GM12878 (cell line): ENCODE data around the gene PPDPF. TPM values are rescaled to one million over a fixed set of nuclear protein-coding genes. Genes with fewer than 3 reads are reported as not detected.

Experiments
- ATAC-seq: fragments of 200-7000 bp; cut with Tn5 transposase; 3 replicates; pipeline ENCODE4 v1.9.1; 2020; ENCODE audit warnings: mild to moderate bottlenecking, moderate library complexity
- BruUV-seq: library from RNA; stranded (reverse); fragments of 400-500 nt; replicated peaks from 2 replicates; lab custom pipeline; 2021; lab: Mats Ljungman, UMichigan
- CTCF ChIA-PET: fragments of 300-600 bp; sonication (Branson Sonifier 250); formaldehyde crosslinking; extraction: SDS; loops from one replicate; lab custom pipeline; 2021; ENCODE audit warnings: inconsistent platforms; lab: Yijun Ruan, JAX
- POLR2A ChIA-PET: fragments of 350-600 bp; formaldehyde crosslinking; extraction: SDS; loops from one replicate; lab custom pipeline; 2021; ENCODE audit warnings: inconsistent platforms; lab: Charles Lee
- RAD21 ChIA-PET: fragments of 300-600 bp; sonication (Branson Sonifier 250); formaldehyde crosslinking; loops from one replicate; lab custom pipeline; 2023; ENCODE audit warnings: antibody characterized with exemption; ENCODE audit not compliant: unreplicated experiment; lab: Charles Lee
- SMC1A ChIA-PET: fragments of 300-600 bp; sonication (Branson Sonifier 250); formaldehyde crosslinking; loops from one replicate; lab custom pipeline; 2023; ENCODE audit not compliant: unreplicated experiment, uncharacterized antibody; lab: Charles Lee
- DNase-seq: peaks from one replicate; pipeline ENCODE4 v3.0.0-alpha.2; 2011; ENCODE audit warnings: low read depth, low spot score
- FAIRE-seq: peaks from 3 replicates; lab custom pipeline; 2011; peaks lifted over from hg19 to GRCh38; lab: Jason Lieb, UNC
- H2AFZ ChIP-seq: 2 replicates; pipeline ENCODE4 v1.6.0; 2011; ENCODE audit warnings: low read depth, low read length, control low read depth; ENCODE audit not compliant: control insufficient read depth
- H3K27ac ChIP-seq: 2 replicates; pipeline ENCODE4 v1.5.1; 2011; ENCODE audit warnings: control low read depth; ENCODE audit not compliant: control insufficient read depth, insufficient read depth
- H3K27me3 ChIP-seq, 2 experiments: replicated peaks in 1 of 2; 2 replicates each; pipeline versions ENCODE4 v1.6.0 to v1.6.1; 2011; ENCODE audit warnings: low read length in 1 of 2; ENCODE audit not compliant: control insufficient read depth in 2 of 2, insufficient read depth in 2 of 2
- H3K36me3 ChIP-seq, 2 experiments: 2 replicates each; pipeline ENCODE4 v1.5.1; 2011; ENCODE audit warnings: low read length in 1 of 2; ENCODE audit not compliant: control insufficient read depth in 2 of 2, insufficient read depth in 2 of 2
- H3K4me1 ChIP-seq: 2 replicates; pipeline ENCODE4 v1.6.1; 2011; ENCODE audit warnings: mild to moderate bottlenecking, low read length, moderate library complexity, mixed read lengths; ENCODE audit not compliant: control insufficient read depth, insufficient read depth
- H3K4me2 ChIP-seq: 2 replicates; pipeline ENCODE4 v1.6.0; 2011; ENCODE audit warnings: control low read depth; ENCODE audit not compliant: control insufficient read depth, insufficient read depth
- H3K4me3 ChIP-seq: fragments of 200-600 bp; sonication (generic); 2 replicates; pipeline ENCODE4 v1.5.1; 2016
- H3K79me2 ChIP-seq: 2 replicates; pipeline ENCODE4 v1.6.0; 2011; ENCODE audit warnings: low read length; ENCODE audit not compliant: control insufficient read depth, insufficient read depth
- H3K9ac ChIP-seq: 2 replicates; pipeline ENCODE4 v1.8.0; 2011; ENCODE audit warnings: low read length, control low read depth, mixed read lengths; ENCODE audit not compliant: control insufficient read depth, insufficient read depth
- H3K9me3 ChIP-seq: replicated peaks from 3 replicates; pipeline ENCODE4 v1.5.1; 2011; ENCODE audit warnings: mild to moderate bottlenecking, low read length; ENCODE audit not compliant: control insufficient read depth, insufficient read depth
- H4K20me1 ChIP-seq: 2 replicates; pipeline ENCODE4 v1.6.0; 2011; ENCODE audit not compliant: control insufficient read depth, insufficient read depth
- BCL11A ChIP-seq: IDR thresholded peaks from 2 replicates; pipeline ENCODE4 v1.6.1; 2011; ENCODE audit warnings: low read depth, low read length
- BRCA1 ChIP-seq: IDR thresholded peaks from 2 replicates; pipeline ENCODE4 v1.6.1; 2011; ENCODE audit warnings: low read depth, low read length, improper control_type of control experiment
- CBFB ChIP-seq: IDR thresholded peaks from 2 replicates; pipeline ENCODE4 v1.6.1; 2016; ENCODE audit warnings: antibody characterized with exemption, low read depth
- CHD1 ChIP-seq: IDR thresholded peaks from 2 replicates; pipeline ENCODE4 v1.6.1; 2012; ENCODE audit warnings: low read depth, low read length, improper control_type of control experiment
- DPF2 ChIP-seq: fragments of 450-650 bp; IDR thresholded peaks from 2 replicates; pipeline ENCODE4 v1.6.1; 2017; ENCODE audit warnings: mild to moderate bottlenecking
- POLR2A ChIP-seq: IDR thresholded peaks from 2 replicates; pipeline ENCODE4 v1.6.1; 2011; ENCODE audit warnings: low read depth, mild to moderate bottlenecking, low read length
- RCOR1 ChIP-seq: conservative IDR thresholded peaks from 2 replicates; pipeline ENCODE4 v1.6.1; 2012; ENCODE audit warnings: low read depth, low read length, improper control_type of control experiment
- RFX5 ChIP-seq: IDR thresholded peaks from 2 replicates; pipeline ENCODE4 v1.6.1; 2011; ENCODE audit warnings: low read depth, low read length, improper control_type of control experiment
- SMC3 ChIP-seq: IDR thresholded peaks from 2 replicates; pipeline ENCODE4 v1.6.1; 2011; ENCODE audit warnings: low read length, improper control_type of control experiment, borderline replicate concordance
- SUZ12 ChIP-seq: fragments of 200-600 bp; sonication (generic); IDR thresholded peaks from one replicate; pipeline ENCODE4 v1.6.1; 2018; ENCODE audit warnings: antibody characterized with exemption, mild to moderate bottlenecking; ENCODE audit not compliant: unreplicated experiment
- ZZZ3 ChIP-seq: IDR thresholded peaks from 2 replicates; pipeline ENCODE4 v1.6.1; 2011; ENCODE audit warnings: low read depth; ENCODE audit not compliant: control insufficient read depth, insufficient read length
- WGBS: methylation state at CpG from one replicate; pipeline ENCODE4 v1.1.6; 2016; ENCODE audit warnings: low lambda C conversion rate; ENCODE audit not compliant: insufficient replicate concordance, insufficient coverage; ENCODE audit errors: missing lambda C conversion rate; 5-methylcytosine and 5-hydroxymethylcytosine counted together
- in situ Hi-C: fragments of 300-500 bp; cut with MboI; formaldehyde crosslinking; loops from 9 replicates; pipeline ENCODE4 v1.14.3; 2018; ENCODE audit warnings: mixed read lengths
- intact Hi-C: fragments of 100-400 bp; cut with micrococcal nuclease; formaldehyde crosslinking; loops from one replicate; pipeline ENCODE4 v1.14.2; 2022; ENCODE audit not compliant: unreplicated experiment
- polyA plus RNA-seq, 11 experiments: library from polyadenylated mRNA; depleted of rRNA in 4 of 11; unstranded in 6 of 11; stranded (reverse) in 5 of 11; fragments of >200 nt; fragmentation: Nextera tagmentation in 4 of 11; fragmentation: Illumina TruSeq in 1 of 11; extraction: Ambion mirVana in 4 of 11; extraction: Trizol in 1 of 11; gene quantifications; 1 replicate in 1 of 11; 2 replicates in 10 of 11; pipeline versions ENCODE4 v1.2.1 to v1.2.3, GENCODE V29; 2011 to 2016; ENCODE audit warnings: inconsistent platforms in 2 of 11, missing spikeins in 2 of 11, low read depth in 1 of 11
- total RNA-seq, 4 experiments: library from RNA; depleted of rRNA in 3 of 4; stranded (reverse); fragments of >200 nt in 3 of 4; fragmentation: Illumina TruSeq in 1 of 4; extraction: Trizol in 1 of 4; gene quantifications; 2 replicates each; pipeline versions ENCODE4 v1.2.1 to v1.2.3, GENCODE V29; 2013 to 2021
- TF ChIP-seq, protein P1 (sequence below): IDR thresholded peaks from 2 replicates; pipeline ENCODE4 v1.6.1; 2011; ENCODE audit warnings: low read depth, low read length, improper control_type of control experiment, borderline replicate concordance
- TF ChIP-seq, protein P2 (sequence below): fragments of 150-350 bp; IDR thresholded peaks from 2 replicates; pipeline ENCODE4 v1.6.1; 2014; ENCODE audit warnings: mild to moderate bottlenecking, low read depth, low read length
- TF ChIP-seq, protein P3 (sequence below): IDR thresholded peaks from 2 replicates; pipeline ENCODE4 v1.6.1; 2011; ENCODE audit warnings: mild to moderate bottlenecking, low read depth, low read length, moderate library complexity; ENCODE audit not compliant: insufficient replicate concordance
- TF ChIP-seq, protein P4 (sequence below): fragments of 450-650 bp; IDR thresholded peaks from 2 replicates; pipeline ENCODE4 v1.6.1; 2014; ENCODE audit warnings: mild to moderate bottlenecking
- TF ChIP-seq, protein P5 (sequence below): fragments of 450-650 bp; IDR thresholded peaks from 2 replicates; pipeline ENCODE4 v1.6.1; 2016; ENCODE audit warnings: mild to moderate bottlenecking, moderate library complexity, borderline replicate concordance

Gene PPDPF
- total and polyA plus RNA-seq, 10 of the 15 experiments (the other 5 are each of a cell fraction or from before 2014, with no cell fraction given), result 0.32 to 154 (median 22.8) TPM

DNA sequence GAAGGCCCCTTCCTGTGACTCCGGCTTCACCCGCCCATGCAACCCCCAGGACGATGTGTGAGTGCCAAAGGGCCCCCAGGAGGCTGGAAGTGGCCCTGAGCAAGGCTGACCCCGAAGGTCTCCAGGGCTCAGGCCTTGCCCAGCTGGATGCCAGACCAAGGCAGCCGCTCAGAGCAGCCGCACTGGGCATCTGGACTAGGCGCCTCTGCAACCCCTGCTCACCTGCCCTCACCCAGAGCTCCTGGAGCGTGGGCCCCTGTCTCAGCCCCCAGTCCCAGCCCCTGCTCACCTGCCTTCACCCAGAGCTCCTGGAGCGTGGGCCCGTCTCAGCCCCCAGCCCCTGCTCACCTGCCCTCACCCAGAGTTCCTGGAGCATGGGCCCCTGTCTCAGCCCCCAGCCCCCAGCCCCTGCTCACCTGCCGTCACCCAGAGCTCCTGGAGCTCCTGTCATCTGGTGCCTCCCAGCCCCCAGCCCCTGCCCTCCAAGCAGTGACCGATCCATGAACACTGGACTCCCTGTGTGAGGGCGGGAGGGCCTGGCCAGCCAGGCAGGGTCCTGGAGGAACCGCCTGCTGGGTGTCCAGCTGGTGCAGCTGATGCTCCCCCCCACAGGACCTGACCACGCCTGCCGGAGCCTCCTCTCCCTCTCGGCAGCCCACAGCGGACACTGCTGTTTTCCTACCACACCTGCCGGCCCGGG lies 25.8 kb downstream of the PPDPF start:
- Histone ChIP-seq H3K27ac (no peak overlapping the region), H3K9me3 (no peaks in the 10 kb centered on the region), H3K79me2 (no peaks in the 10 kb centered on the region), H4K20me1 (no peaks in the 10 kb centered on the region), H3K4me2 (no peak overlapping the region), H2AFZ (no peak overlapping the region), H3K4me3 (no peak overlapping the region), H3K9ac (no peak overlapping the region), H3K36me3 (no peaks in the 10 kb centered on the region), H3K27me3 (no peaks in the 10 kb centered on the region; a peak in 1 of 4 replicates), H3K4me1 (peaks cover 12% of the 10 kb centered on the region; the same call in 1 of the 2 replicates)
- ATAC-seq, result no peak
- RAD21 ChIA-PET, result interaction anchor here (0.9 kb wide), 1 partner anchor 27 kb away, joined by 3 read pairs; no protein-coding TSS in a partner anchor
- CTCF ChIA-PET, result no interaction called here
- no peak for DNase-seq
- in situ Hi-C loops (no loop called here), intact Hi-C loops (no loop called here)
- POLR2A ChIA-PET, result no interaction called here
- 61% methylated on average over 20 of the region's 20 CpGs for WGBS
- SMC1A ChIA-PET, result no interaction called here
- BruUV-seq, result no TSS peak
- FAIRE-seq, result no peak
- TF ChIP-seq CBFB (no peak), CHD1 (no peak), SMC3 (no peak), BRCA1 (no peak), BCL11A (no peak), DPF2 (no peak), ZZZ3 (no peak), RCOR1 (no peak), SUZ12 (no peak), POLR2A (no peak), RFX5 (no peak)
- TF ChIP-seq, protein P1, sequence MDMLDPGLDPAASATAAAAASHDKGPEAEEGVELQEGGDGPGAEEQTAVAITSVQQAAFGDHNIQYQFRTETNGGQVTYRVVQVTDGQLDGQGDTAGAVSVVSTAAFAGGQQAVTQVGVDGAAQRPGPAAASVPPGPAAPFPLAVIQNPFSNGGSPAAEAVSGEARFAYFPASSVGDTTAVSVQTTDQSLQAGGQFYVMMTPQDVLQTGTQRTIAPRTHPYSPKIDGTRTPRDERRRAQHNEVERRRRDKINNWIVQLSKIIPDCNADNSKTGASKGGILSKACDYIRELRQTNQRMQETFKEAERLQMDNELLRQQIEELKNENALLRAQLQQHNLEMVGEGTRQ, result no peak
- TF ChIP-seq, protein P2, sequence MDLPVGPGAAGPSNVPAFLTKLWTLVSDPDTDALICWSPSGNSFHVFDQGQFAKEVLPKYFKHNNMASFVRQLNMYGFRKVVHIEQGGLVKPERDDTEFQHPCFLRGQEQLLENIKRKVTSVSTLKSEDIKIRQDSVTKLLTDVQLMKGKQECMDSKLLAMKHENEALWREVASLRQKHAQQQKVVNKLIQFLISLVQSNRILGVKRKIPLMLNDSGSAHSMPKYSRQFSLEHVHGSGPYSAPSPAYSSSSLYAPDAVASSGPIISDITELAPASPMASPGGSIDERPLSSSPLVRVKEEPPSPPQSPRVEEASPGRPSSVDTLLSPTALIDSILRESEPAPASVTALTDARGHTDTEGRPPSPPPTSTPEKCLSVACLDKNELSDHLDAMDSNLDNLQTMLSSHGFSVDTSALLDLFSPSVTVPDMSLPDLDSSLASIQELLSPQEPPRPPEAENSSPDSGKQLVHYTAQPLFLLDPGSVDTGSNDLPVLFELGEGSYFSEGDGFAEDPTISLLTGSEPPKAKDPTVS, result no peak
- TF ChIP-seq, protein P3, sequence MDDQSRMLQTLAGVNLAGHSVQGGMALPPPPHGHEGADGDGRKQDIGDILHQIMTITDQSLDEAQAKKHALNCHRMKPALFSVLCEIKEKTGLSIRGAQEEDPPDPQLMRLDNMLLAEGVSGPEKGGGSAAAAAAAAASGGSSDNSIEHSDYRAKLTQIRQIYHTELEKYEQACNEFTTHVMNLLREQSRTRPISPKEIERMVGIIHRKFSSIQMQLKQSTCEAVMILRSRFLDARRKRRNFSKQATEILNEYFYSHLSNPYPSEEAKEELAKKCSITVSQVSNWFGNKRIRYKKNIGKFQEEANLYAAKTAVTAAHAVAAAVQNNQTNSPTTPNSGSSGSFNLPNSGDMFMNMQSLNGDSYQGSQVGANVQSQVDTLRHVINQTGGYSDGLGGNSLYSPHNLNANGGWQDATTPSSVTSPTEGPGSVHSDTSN, result no peak
- TF ChIP-seq, protein P4, sequence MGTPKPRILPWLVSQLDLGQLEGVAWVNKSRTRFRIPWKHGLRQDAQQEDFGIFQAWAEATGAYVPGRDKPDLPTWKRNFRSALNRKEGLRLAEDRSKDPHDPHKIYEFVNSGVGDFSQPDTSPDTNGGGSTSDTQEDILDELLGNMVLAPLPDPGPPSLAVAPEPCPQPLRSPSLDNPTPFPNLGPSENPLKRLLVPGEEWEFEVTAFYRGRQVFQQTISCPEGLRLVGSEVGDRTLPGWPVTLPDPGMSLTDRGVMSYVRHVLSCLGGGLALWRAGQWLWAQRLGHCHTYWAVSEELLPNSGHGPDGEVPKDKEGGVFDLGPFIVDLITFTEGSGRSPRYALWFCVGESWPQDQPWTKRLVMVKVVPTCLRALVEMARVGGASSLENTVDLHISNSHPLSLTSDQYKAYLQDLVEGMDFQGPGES, result no peak
- TF ChIP-seq, protein P5, sequence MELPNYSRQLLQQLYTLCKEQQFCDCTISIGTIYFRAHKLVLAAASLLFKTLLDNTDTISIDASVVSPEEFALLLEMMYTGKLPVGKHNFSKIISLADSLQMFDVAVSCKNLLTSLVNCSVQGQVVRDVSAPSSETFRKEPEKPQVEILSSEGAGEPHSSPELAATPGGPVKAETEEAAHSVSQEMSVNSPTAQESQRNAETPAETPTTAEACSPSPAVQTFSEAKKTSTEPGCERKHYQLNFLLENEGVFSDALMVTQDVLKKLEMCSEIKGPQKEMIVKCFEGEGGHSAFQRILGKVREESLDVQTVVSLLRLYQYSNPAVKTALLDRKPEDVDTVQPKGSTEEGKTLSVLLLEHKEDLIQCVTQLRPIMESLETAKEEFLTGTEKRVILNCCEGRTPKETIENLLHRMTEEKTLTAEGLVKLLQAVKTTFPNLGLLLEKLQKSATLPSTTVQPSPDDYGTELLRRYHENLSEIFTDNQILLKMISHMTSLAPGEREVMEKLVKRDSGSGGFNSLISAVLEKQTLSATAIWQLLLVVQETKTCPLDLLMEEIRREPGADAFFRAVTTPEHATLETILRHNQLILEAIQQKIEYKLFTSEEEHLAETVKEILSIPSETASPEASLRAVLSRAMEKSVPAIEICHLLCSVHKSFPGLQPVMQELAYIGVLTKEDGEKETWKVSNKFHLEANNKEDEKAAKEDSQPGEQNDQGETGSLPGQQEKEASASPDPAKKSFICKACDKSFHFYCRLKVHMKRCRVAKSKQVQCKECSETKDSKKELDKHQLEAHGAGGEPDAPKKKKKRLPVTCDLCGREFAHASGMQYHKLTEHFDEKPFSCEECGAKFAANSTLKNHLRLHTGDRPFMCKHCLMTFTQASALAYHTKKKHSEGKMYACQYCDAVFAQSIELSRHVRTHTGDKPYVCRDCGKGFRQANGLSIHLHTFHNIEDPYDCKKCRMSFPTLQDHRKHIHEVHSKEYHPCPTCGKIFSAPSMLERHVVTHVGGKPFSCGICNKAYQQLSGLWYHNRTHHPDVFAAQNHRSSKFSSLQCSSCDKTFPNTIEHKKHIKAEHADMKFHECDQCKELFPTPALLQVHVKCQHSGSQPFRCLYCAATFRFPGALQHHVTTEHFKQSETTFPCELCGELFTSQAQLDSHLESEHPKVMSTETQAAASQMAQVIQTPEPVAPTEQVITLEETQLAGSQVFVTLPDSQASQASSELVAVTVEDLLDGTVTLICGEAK, result no peak
